Lower lobe of right lung (tissue), 2 donors: ENCODE data around the gene SULT1A2. TPM values are rescaled to one million over a fixed set of nuclear protein-coding genes. Genes with fewer than 3 reads are reported as not detected.
"Not testable (repeated sequence)": the region's sequence is repeated elsewhere in the genome, so short reads cannot be mapped to it uniquely, and the experiment has no call there.

Source experiments
- ATAC-seq, 2 donors: fragments of 200-7000 bp; cut with Tn5 transposase; one replicate each; pipeline ENCODE4 v1.9.1; 2020 to 2022; ENCODE audit warnings: mild to moderate bottlenecking in 2 of 2, moderate library complexity in 2 of 2
- DNase-seq: peaks from one replicate; pipeline ENCODE4 v3.0.0-alpha.2; 2020
- H3K27ac ChIP-seq: fragments of 200-600 bp; one replicate; pipeline ENCODE4 v1.8.0; 2022
- H3K27me3 ChIP-seq: fragments of 200-600 bp; one replicate; pipeline ENCODE4 v1.8.0; 2022; ENCODE audit warnings: low read depth
- H3K36me3 ChIP-seq: fragments of 200-600 bp; one replicate; pipeline ENCODE4 v1.8.0; 2022; ENCODE audit warnings: mild to moderate bottlenecking
- H3K4me1 ChIP-seq: fragments of 200-600 bp; one replicate; pipeline ENCODE4 v1.8.0; 2022
- H3K4me3 ChIP-seq: fragments of 200-600 bp; one replicate; pipeline ENCODE4 v1.8.0; 2022; ENCODE audit warnings: mild to moderate bottlenecking
- H3K9me3 ChIP-seq: fragments of 200-600 bp; one replicate; pipeline ENCODE4 v1.8.0; 2022
- CTCF ChIP-seq: fragments of 200-600 bp; IDR thresholded peaks from one replicate; pipeline ENCODE4 v1.8.0; 2022; ENCODE audit warnings: antibody characterized with exemption, mild to moderate bottlenecking
- intact Hi-C: fragments of 100-400 bp; cut with DNase I; formaldehyde crosslinking; loops from one replicate; pipeline ENCODE4 v1.11.0; 2022
- total RNA-seq: library from RNA; stranded (reverse); fragmentation: NEBNext Ultra II Directional; extraction: Animal tissue kit (Norgen Biotek cat#: 25700); gene quantifications from one replicate; pipeline ENCODE4 v1.2.1, GENCODE V29; 2021
- donor health status: DM: no; HTN: yes; CAD: no; lungs with severe emphysema.

SULT1A2 gene
- total RNA-seq, 1 donor from 2014 or later, result 10.3 TPM

DNA sequence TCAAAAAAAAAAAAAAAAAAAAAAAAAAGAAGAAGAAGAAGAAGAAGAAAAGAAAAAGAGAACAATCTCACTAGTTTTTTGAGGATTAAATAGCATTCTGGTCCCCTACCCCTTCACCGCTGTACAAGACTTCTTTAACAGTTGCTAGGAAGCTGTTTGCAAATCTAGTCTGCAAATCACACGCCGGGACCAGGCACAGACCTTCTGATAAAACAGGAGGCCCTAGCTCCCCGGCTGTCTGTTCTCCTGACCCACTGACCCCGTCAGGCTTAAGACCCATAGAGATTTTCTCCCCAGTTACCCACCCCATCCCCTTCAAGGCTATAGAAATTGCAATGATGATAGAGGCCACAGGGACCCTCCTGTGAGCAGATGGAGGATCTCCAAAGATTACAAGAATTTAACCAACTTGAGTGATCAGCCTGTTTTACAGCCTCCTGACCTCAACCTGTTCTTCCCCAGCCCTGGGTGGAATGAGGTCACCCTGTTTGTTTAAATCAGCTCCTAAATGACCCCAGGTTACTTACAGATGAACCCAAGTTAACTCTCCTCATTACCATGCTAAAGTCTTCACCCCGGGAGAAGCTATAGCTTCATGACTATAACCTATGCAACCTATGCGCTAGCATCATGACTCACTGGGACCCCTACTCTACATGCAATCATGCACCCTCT is 24.8 kb upstream of the SULT1A2 start:
- H3K27me3 ChIP-seq, result no peaks in the 10 kb centered on the region
- TF ChIP-seq CTCF, result no peak
- no peaks in the 10 kb centered on the region for H3K9me3 ChIP-seq
- DNase-seq (no peak), ATAC-seq (no peak)
- no peak overlapping the region for H3K4me3 ChIP-seq
- H3K4me1 ChIP-seq, result peaks cover 10% of the 10 kb centered on the region
- no peak overlapping the region for H3K27ac ChIP-seq
- intact Hi-C loops, result no loop called here
- peaks cover 5% of the 10 kb centered on the region for H3K36me3 ChIP-seq

- H3K9me3 ChIP-seq, DNase-seq, H3K4me3 ChIP-seq, H3K27ac ChIP-seq, ATAC-seq, H3K27me3 ChIP-seq, intact Hi-C loops, H3K36me3 ChIP-seq: not testable (repeated sequence)
- peaks cover 10% of the 10 kb centered on the region for H3K4me1 ChIP-seq
Measured at GRCh38 chr16:28620316-28620715, 23.5 kb upstream of the SULT1A2 start.

GRCh38 chr16:28617874-28618273 is 21.0 kb upstream of the SULT1A2 start:
- intact Hi-C loops, result no loop called here
- no peak for TF ChIP-seq CTCF
- Histone ChIP-seq H3K4me1 (peaks cover 6% of the 10 kb centered on the region), H3K27me3 (no peaks in the 10 kb centered on the region), H3K36me3 (peaks cover 5% of the 10 kb centered on the region), H3K4me3 (no peak overlapping the region), H3K27ac (no peak overlapping the region), H3K9me3 (no peaks in the 10 kb centered on the region)
- ATAC-seq (no peak), DNase-seq (no peak)

GRCh38 chr16:28616636-28617035 is 19.8 kb upstream of the SULT1A2 start:
- Histone ChIP-seq H3K4me1 (no peaks in the 10 kb centered on the region), H3K36me3 (peaks cover 5% of the 10 kb centered on the region), H3K9me3 (no peaks in the 10 kb centered on the region), H3K4me3 (no peak overlapping the region), H3K27me3 (no peaks in the 10 kb centered on the region), H3K27ac (no peak overlapping the region)
- intact Hi-C loops, result no loop called here
- ATAC-seq (no peak), DNase-seq (no peak)
- no peak for TF ChIP-seq CTCF

DNA sequence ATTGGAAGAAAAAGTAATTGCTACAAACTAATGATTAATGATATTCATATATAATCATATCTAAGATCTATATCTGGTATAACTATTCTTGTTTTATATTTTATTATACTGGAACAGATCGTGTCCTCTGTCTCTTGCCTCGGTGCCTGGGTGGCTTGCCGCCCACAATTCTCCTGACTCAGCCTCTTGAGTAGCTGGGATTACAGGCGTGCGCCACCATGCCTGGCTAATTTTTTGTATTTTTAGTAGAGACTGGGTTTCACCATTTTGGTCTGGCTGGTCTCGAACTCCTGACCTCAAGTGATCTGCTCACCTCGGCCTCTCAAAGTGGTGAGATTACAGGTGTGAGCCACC is 19.4 kb upstream of the SULT1A2 start:
- H3K9me3 ChIP-seq, H3K4me1 ChIP-seq, H3K4me3 ChIP-seq, H3K36me3 ChIP-seq, H3K27ac ChIP-seq, H3K27me3 ChIP-seq, intact Hi-C loops, ATAC-seq, DNase-seq: not testable (repeated sequence)

- intact Hi-C loops, H3K27me3 ChIP-seq, H3K27ac ChIP-seq, H3K4me1 ChIP-seq, H3K4me3 ChIP-seq, H3K36me3 ChIP-seq, H3K9me3 ChIP-seq: not testable (repeated sequence)
- TF ChIP-seq CTCF, result peak; percentile 77
- peak; percentile 76 for DNase-seq
- ATAC-seq, result peak in 1 of 2 donors; percentile 31
Measured at GRCh38 chr16:28615486-28616223, 18.8 kb upstream of the SULT1A2 start.

DNA sequence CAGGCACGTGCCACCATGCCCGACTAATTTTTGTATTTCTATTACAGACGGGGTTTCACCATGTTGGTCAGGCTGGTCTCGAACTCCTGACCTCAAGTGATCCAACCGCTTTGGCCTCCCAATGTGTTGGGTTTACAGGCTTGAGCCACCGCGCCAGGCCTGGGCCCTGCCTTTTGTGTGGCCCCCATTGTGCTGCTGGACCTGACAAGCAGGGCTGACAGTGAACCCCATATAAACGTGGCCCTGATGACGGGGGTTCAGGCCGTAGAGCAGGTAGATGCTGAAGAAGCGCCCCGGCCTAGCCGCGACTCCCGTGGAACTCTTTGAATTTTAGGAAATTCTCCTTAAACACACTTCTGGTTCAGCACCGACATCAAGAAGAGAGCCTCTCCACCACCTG is 17.7 kb upstream of the SULT1A2 start:
- intact Hi-C loops, H3K36me3 ChIP-seq, ATAC-seq, H3K4me3 ChIP-seq, H3K27ac ChIP-seq, H3K27me3 ChIP-seq, H3K9me3 ChIP-seq: not testable (repeated sequence)
- H3K4me1 ChIP-seq, result peaks cover 16% of the 10 kb centered on the region
- peak; percentile 10 for DNase-seq

DNA sequence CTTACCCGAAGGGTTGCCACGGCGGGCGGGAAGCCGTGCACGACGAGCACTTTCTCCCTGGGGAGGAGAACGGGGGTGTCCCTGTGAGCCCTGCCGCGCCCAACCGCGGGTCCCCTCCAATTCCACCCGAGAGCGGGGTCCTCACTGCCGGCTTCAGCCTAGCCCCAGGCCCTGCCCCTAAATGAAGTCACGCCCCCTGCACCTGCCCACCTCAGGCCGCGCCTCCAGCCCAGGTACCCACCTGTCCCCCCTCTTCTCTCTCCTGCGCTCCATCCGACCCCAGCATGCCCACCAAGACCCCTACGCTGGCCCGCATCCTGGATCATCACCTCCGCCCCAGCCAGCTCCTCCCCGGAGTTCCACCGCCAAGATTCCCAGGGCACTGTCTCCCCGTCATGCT is 17.1 kb upstream of the SULT1A2 start:
- peak; percentile 32 for DNase-seq
- H3K4me3 ChIP-seq, H3K27ac ChIP-seq, H3K27me3 ChIP-seq, H3K36me3 ChIP-seq, ATAC-seq, intact Hi-C loops, H3K9me3 ChIP-seq: not testable (repeated sequence)
- peaks cover 21% of the 10 kb centered on the region for H3K4me1 ChIP-seq

DNA sequence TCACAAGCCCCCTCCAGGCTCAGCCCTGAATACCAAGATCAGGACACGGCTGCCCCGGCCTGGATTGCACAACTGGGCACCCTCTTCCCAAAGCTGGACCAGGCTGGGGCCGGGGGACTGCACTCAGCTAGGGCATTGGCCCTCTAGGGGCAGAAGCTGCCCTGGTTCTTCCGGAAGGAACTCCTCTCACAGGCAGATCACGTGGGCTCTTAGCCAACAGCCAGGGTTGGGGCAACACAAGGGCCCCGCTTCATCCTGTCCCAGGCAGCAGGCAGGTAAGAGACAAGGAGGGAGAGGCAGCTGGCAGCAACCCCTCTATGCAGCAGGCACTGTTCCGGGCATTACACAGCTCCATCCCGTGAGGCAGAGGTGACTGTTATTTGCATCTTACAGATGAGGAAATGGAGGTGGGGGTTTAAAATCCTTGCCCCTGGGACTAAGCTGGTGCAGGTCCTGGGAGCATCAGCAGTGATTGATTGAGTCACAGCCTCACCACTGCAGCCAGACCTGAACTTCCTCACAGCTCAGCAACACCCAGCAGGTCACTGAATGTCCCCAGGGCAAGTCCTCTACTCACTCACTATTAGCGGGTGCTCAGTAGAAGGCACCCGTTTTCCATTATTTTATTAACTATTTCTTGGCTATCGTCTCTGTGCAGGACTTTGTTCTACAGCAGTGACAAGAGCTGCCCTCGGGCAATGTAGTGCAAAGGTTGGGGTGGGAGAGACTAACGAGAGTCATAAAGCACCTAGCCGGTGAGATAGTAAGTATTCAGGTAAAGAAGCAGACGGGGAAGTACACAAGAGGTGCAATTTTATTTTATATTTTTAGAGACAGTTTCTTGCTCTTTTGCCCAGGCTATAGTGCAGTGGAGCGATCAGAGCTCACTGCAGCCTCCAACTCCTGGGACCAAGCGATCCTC is 15.8 kb upstream of the SULT1A2 start:
- intact Hi-C loops, result not testable (repeated sequence)

More for the DNA sequence above, 15.8 kb upstream of the SULT1A2 start:
- not testable (repeated sequence) for H3K9me3 ChIP-seq, H3K27ac ChIP-seq, H3K36me3 ChIP-seq, H3K27me3 ChIP-seq, H3K4me3 ChIP-seq, DNase-seq
- peak; percentile 70 to 76 for ATAC-seq
- peaks cover 31% of the 10 kb centered on the region for H3K4me1 ChIP-seq
